GM19455 (cell line): ENCODE data around the gene HADHA.

Source experiments
- ATAC-seq: cut with Tn5 transposase; IDR thresholded peaks from one replicate; pipeline ENCODE4 v1.9.1; 2021; ENCODE audit not compliant: unreplicated experiment

Gene HADHA

DNA sequence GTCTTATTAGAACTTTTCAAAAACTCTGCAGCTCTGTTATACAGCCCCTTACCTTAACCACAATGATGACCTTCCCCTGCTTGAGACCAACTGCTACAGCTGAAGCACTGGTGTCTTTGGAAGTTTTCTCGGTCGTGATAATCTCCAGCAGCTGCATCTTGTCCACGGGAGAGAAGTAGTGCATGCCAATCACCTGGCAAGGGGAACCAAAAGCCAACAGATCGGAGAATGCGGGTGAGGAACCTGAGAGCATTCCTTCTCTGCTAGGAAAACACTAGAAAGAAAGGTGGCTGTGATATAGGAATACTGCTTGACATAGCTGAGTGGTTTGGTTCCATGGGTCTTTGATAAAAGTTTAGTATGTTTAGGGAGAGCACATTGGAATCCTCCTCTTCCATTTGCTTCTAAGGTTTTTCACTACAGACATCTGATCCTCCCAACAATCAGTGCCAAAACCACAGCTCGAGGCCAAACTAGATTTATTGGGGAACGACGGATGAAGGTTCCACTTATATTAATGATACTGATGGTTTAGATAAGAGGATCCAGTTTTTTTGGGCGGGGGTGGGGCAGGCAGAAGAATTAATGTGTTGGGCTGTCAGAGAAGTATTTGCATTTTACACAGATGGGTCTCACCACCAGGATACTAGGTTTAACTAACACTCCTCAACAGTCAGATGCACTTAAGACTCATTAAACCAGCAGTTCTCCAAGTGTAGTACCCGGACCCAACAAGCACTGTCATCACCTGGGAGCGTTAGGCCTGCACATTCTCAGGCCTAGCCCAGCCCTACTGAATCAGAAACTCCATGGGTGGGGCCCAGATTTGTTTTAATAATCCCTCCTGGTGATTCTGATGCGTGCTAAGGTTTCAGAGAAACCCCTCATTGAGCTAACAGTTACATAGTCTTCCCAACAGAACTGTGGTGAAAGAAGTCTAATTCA lies 49.1 kb downstream of the HADHA start:
- ATAC-seq: no peak

DNA sequence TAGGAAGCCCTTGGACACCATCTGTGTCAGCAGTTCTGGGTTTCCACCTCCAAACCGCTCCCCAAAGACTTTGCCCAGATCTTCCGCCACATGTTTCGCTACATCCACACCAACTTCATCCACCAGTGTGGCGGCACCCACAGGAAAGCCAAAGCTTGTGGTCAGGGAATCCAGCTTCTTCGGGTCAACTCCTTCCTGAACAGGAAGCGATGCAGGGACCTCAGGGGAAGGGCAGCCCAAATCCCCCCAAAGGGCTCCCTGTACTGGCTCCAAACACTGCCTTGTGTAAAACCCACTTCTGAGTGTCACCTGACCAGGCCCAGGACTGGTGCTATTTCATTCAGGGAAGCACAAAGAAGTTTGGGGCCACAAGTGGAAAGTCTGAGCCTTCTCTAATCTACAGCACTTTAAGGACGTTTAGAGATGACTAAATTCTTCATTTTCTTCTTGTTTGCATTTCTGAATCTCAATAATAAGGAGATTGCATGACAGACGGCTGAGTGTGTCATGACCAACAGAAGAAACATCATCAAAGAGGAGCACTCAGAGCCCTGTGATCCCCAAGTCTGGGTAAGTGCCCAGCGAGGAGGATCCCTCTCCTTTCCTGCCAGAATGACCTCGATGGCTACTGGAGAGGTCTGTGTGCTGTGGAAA lies 50.7 kb downstream of the HADHA start:
- ATAC-seq: no peak

DNA sequence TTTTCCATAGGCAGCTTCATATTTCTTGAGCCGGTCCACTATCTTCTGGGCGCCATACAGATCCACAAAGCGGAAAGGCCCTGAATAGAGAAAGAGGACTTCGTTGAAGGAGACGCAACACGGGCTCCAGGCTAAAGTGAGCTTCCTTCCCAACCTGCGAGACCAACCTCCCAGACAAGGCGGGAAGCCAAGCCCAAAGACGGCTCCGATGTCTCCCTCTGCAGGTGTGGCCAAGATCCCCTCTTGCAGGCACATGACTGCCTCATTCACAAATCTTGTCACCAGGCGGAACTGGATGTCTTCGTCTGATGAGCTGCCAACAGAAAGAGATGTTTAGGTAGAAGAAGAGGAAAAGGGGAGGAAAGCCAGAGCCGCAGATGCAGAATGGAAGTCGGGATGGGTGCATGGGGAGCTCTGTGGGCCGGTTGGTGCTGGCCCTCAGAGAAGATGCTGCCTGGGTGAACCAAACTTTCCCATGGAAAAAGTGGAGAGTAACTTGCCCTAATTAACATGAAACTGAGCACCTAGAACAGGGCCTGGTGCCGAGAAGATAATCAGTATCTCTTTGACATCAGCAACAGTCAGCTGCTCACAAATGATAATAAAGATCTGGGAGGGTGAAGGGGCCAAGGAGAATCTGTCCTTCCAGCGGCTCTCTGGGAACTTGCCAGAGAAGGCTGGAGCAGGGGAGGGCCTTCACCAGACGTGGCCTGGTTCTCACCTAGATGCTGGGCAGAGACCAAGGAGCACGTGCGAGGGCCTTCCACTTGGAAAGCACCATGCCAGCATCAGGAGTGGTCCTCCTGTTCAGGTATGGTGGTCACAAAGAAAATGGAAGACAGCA lies 52.9 kb downstream of the HADHA start:
- ATAC-seq: no peak

DNA sequence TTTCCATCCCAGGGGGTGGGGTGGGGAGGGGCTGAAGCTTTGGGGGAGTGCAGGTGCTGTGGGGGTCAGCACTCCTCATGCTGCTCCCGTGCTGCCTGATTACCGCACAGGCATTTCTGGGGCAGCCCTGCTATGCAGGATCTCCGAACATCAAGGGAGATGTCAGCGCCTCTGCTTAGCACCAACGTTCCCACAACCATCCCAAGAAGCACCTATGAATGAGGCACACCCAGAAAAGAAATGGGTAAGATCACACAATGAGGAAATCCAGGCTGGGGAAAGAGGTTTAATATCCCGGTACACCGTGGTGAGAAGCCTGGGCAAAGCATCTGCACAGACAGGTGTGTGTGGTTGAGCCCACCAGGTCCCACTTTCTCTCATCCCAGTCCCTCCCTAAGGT lies 54.1 kb downstream of the HADHA start:
- no peak for ATAC-seq

DNA sequence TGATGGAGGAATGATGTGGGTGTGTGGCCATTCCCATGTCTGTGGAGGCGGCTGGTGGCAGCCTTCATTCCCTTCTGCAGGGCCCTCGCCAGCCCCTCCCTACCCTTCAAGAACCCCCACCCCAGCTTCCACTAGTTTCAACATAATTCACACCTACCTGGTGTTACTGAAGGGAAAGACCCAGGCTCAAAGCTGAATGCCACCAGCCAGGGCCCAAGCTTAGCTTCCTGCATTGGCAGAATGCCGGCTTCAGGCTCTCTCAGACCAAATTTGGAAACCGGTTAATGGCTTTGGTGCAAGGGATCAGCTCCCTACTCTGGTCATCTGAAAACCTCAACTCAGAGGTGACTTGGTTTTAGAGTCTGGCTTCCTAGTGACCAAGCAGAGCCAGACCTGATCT lies 54.7 kb downstream of the HADHA start:
- no peak for ATAC-seq

DNA sequence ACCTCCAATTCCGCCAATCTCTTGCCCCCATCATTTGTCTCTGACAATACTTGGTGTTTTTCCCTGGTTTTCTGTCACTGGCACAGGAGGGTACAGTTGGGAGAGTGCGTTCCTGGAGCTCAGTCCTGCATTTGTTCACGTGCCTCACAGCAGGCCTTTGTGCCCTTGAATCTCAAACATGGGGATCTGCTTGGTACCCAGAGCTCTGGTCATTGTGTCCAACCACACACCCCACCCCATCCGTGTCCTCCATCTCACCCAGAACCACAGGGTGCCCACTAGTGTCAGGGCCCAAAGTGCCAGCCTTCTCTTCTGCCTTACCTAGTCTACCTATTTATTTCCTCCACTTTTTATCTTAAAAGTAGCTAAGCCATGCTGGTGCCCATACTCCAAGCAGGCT lies 55.3 kb downstream of the HADHA start:
- ATAC-seq: no peak

DNA sequence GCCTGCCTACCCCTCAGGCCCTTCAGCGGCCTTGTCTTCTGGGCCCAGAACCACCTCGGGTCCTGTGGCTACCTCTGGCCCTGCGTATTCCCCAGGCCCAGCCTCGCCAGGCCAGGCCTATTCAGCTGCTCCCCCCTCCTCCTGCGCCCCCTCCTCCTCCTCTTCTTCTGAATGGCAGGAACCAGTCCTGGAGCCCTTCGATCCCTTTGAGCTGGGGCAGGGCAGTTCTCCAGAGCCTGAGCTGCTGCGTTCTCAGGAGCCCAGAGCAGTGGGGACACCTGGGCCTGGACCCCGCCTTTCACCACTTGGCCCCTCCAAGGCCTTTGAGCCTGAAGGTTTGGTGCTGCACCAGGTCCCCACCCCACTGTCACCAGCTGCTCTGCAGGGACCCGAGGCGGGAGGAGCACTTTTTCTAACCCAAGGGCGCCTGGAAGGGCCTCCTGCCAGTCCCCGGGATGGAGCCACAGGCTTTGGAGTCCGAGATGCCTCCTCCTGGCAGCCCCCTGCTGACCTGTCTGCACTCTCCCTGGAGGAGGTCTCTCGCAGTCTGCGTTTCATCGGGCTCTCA lies 56.8 kb downstream of the HADHA start:
- no peak for ATAC-seq

DNA sequence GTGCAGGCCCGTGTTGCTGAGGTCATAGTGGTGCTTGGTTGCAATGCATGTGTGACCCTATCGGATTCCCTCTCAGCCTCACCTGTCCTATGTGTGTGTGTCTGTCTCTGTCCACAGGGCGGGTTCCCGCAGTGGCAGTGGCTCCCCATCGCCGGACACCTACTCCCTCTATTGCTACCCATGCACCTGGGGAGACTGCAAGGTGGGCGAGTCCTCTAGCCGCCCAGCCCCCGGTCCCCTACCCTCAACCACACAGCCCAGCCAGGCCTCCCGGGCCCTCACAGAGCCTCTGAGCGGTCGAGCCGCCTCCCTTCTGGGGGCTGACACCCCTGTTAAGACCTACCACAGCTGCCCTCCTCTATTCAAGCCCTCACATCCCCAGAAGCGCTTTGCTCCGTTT lies 57.3 kb downstream of the HADHA start:
- ATAC-seq: no peak

DNA sequence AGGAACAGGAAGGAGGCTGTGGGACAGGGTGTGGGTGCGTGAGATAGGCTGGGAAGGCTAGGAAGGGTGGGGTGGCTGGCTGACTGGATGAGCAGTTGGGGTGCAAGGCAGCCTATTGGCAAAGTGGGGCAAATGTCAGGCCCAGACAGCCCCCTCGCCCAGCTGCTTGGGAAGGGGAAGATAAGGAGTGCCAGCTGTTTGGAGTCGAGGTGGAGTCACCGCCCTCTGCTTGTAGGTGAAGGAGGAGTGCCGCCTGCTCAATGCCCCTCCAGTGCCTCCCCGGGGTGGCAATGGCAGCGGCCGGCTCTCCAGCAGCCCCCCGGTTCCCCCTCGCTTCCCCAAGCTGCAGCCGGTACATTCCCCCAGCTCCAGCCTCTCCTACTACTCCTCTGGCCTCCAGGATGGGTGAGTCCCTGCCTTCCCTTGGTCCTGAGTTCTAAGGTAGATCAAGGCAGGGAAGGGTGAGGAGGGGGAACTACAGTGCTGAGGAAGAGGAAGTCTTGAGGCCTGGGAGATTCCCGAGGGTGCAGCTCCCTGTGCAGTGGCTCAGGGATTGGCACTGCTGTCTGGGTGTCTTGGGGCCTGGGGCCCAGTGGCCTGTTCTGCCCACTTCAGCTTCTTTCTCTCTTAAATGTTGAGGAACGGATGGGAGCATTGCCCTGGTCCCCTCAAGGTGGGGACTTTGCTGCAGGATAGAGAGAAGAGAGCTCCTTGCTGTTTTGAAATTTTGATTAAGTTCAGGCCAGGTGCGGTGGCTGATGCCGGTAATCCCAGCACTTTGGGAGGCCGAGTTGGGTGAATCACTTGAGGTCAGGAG lies 58.3 kb downstream of the HADHA start:
- no peak for ATAC-seq

DNA sequence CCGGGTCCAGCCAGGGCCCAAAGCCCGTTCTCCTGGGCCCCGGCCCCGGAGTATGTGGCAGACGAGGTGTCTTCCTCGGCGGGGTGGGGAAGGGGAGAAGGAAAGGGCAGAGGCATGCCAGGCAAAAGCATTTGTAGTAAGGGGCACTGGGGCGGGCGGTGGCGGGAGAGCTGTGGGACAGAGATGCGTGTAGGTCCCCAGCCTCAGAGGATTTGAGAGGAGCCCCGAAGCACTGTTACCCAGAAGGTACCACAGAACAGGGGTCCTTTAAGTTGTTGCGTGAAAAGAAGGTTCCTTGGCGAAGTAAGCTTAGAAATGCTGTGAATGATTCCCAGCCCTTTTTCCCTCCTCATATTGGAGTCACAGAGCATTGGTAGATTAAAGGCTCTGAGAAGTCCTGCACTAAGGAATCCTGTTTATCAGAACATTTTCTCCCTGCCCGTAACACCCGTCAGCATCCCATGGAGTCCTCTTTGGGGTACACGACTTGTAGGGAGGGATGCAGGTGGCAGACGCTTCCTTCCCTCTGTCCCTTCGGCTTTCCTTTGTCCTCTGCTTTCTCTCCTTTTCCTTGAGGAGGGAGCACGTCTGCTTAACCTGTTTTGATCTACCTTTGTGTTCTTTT lies 59.0 kb downstream of the HADHA start:
- no peak for ATAC-seq

DNA sequence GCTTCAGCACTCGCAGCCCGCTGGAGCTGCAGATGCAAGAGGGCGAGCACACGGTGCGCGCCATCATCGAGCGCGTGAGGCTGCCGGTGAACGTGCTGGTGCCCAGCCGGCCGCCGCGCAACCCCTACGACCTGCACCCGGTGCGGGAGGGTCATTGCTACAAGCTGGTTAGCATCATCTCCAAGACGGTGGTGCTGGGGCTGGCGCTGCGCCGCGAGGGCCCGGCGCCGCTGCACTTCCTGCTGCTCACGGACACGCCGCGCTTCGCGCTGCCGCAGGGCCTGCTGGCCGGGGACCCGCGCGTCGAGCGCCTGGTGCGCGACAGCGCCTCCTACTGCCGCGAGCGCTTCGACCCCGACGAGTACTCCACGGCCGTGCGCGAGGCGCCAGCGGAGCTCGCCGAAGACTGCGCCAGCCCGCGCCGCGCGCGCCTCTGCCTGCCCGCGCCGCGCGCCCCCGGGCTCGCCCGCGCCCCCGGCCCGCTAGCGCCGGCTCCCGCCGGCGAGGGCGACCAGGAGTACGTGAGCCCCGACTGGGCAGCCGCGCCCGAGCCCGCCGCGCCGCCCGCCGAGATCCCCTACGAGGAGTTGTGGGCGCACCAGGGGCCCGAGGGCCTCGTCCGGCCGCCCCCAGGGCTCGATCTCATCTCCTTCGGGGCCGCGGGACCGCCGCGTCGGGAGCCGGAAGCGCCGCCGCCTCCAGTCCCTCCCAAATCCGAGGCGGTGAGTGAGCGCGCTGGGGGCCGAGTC lies 59.7 kb downstream of the HADHA start:
- peak; percentile 75 for ATAC-seq

DNA sequence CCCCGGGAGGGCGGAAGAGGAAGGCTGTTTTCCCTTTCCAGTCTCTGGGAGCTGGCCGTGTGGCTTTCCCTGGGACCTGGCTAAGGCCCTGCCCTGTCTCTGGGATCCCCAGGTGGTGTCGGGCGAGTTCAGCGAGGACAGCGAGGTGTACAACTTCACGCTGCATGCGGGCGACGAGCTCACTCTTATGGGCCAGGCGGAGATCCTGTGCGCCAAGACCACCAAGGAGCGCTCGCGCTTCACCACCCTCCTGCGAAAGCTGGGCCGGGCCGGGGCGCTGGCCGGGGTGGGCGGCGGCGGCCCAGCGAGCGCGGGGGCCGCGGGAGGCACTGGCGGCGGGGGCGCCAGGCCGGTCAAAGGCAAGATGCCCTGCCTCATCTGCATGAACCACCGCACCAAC lies 60.3 kb downstream of the HADHA start:
- ATAC-seq: no peak

DNA sequence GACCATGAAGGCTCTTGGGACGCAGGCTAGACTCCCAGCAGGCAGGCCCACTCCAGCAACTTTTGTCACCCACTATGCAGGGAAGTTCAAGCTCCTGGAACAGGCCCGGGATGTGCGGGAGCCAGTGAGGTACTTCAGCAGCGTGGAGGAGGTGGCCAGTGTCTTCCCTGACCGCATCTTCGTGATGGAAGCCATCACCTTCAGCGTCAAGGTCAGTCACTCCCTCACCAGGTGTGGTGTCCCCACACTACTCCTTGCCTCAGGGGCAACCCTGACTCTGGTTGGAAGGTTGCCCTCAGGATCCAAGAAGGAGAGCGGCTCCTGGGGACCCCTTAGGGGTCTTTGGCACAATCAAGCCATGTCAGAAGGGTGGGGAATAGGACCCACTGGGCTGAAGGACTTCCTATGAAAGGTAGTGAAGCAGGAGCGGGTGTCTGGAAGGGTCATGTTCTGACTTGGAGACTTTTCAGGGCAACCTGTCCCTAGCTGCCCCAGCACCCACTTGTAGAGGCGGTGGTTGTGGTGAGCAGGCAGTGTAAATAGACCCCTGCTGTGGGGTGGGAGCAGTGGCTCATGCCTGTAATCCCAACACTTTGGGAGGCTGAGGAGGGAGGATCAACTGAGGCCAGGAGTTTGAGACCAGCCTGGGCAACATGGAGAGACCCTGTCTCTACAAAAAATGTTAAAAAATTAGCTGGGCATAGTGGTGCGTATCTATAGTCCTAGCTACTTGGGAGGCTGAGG lies 61.4 kb downstream of the HADHA start:
- no peak for ATAC-seq

DNA sequence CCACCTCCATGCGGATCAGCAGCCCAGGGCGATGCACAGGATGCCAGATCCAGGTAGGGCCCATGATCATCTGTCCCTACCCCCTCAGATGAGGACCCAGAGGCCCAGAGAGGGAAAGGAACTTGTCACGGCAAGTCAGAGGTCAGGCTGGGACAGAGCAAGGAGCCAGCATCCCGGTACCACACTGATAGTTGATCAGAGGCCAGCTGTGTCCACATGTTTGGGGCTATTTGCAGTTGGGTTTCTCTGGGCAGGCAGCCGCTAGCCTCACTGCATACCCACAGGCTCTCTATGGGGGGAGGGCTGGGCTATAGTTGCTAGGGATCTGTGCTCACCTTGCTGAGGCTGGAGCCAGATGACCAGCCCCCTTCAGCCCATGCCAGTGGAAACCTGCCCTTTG lies 62.0 kb downstream of the HADHA start:
- no peak for ATAC-seq

DNA sequence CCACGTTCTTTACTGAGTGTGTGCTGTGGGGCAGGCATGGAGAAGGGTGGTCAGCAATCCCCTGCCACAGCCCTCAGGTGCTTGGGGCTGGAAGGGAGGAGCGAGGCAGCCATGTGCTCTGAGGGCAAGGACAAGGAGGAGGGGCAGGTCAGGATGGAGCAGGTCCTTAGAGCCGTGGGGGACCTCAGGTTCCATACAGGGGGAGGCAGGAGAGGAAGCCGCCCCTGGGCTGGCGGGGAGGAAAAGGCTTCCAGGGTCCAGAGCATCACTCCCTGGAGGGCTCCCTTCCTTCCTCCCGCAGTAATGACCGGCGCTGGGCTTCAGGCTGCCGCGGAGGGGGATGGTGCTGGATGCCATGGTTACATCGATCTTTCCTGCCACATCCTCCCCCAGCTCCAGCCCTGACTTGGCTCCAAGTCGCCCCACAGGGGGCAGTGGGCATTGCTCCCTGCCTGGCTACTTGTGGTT lies 65.0 kb downstream of the HADHA start:
- ATAC-seq: no peak

DNA sequence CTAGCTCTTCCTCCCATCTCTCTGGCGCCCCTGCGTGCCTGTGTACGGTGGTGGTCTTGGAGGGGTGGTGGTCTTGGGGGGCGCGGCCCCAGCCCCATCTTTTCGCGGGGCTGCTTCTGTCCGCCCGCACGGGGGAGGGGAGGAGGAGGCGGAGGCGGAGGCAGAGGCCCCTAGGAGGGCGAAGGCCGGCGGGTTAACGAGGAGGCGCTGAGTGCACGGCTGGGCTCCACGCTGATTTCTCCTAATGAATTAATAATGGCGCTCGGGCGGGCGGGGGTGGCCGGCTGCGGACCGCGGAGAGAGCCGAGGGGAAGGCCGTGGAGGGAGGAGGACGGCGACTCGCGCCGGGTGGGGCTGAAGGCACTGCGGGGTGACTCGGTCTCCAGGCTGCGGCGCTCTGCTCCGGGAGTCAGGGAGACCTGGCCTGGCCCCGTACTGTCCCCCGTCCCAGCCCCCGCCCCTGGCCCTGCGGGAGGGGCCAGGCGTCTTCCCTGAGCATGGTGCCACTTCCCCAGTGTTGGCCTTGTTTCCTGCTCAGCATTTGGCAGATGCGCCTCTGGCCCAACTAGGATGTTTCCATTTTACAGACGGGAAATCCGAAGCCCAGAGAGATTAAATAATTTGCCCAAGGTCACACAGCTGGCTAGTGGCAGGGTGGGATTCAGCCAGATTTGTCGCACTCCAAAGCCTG lies 65.5 kb downstream of the HADHA start:
- ATAC-seq: no peak

DNA sequence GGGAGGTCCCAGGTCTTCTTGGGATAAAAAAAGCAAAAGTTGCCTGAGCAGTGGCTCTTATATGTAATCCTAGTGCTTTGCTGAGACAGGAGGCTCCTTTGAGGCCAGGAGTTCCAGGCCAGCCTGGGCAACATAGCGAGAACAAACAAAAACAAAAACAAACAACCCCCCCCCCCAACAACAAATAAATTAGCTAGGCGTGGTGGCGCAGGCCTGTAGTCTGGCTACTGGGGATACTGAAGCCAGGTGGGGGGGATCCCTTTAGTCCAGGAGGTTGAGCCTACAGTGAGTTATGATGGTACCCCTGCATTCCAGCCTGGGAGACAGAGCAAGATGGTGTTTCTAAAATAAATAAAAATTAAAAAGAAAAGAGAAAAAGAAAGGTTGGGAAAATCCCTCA lies 66.2 kb downstream of the HADHA start:
- ATAC-seq: no peak

DNA sequence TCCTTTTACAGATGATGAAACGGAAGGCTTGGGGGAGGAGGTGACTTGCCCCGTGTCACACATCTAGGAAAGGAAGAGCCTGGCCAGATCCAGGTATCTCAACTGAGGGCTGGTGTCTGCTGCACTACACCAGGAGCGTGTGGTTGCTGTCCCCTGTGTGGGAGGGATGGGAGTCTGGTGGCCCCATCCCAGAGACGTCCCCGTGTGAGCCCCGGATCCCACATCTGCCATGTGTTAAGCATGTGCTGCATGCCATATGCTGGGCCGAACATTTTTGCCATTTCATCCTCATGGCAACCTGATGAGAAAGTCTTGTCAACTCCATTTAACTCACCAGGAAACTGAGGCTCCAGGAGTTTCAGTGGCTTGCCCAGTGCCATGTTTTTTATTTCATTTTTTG lies 67.3 kb downstream of the HADHA start:
- ATAC-seq: no peak
